DMS153 (cell line): ENCODE results near the gene KRTAP12-1.
"Not testable (repeated sequence)": the region's sequence is repeated elsewhere in the genome, so short reads cannot be mapped to it uniquely, and the experiment has no call there.

ENCODE experiments used
- DNase-seq: peaks from one replicate; lab custom pipeline; 2025; lab: John Stamatoyannopoulos, UW

KRTAP12-1 gene

GRCh38 chr21:44667612-44668011 is 14.4 kb downstream of the KRTAP12-1 start:
- DNase-seq = no peak

DNA sequence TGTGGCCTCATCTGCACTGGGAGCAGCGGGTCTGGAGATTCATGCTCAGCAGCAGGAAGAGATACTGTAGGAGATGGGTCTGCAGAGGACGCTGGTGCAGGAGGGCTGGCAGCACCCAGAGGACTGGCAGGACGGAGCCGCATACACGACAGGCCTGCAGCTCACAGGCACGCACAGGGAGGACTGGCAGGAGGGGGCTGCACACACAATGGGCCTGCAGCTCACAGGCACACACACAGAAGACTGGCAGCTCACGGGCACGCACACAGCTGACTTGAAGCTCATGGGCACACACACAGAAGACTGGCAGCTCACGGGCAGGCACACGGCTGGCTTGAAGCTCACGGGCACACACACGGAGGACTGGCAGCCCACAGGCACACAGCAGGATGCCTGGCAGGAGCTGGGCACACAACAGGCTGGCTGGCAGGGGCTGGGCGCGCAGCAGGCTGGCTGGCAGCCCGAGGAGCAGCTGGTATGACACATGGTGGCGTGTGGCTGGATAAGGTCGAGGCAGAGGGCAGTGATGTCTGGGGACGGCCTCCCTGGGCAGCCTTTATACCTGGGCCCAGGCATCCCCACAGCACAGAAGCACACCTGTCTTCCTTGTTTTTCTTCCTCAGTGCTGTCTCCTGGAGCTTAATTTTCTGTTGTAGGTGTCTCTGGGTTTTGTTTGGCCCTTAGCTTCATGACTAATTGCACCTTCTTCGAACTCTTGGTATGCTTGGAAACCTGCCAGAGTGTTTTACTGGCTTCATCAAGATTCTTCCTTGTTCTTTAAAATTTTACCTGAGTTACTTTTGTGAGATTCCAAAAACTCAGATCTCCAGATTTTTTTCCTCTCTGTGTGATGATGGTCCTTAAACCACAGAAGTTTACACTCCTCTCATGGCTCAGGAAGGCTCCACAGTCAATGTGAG is 15.3 kb downstream of the KRTAP12-1 start, which contains the start of gene KRTAP12-2:
KRTAP12-2 (minus strand) TSS at position 527 of the 920 bp plus-strand sequence; CDS start at position 486, 41 bp downstream.
- no peak for DNase-seq

DNA sequence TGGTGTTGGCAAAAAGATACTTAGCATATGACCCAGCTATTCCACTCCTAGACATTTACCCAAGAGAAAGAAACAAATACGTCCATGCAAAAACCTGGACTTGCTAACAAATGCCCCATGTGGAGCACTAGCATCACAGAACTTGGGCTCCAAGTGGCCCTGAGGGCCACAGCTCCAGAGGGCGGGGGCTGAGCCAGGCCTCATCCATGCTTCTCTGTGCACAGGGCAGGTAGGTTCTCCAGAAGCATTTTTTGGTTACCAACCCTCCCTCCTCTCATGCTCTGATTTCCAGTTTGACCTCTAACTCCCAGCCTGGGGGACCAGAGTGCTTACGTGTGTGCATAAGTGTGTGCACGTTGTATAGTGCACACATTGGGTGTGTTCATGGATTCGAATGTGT is 17.3 kb downstream of the KRTAP12-1 start:
- no peak for DNase-seq

DNA sequence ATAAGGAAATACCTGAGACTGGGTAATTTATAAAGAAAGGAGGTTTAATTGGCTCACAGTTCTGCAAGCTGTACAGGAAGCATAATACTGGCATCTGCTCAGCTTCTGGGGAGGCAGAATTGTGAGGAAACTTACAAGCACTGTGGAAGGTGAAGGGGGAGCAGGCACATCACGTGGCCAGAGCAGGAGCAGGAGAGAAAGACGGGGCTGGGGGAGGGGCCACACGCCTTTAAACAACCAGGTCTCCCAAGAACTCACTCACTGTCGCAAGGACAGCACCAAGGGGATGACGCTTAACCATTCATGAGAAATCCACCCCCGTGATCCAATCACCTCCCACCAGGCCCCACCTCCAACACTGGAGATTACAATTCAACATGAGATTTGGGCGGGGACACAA is 20.4 kb downstream of the KRTAP12-1 start:
- DNase-seq = not testable (repeated sequence)

GRCh38 chr21:44658913-44659595 is 22.9 kb downstream of the KRTAP12-1 start:
- DNase-seq = no peak

GRCh38 chr21:44658541-44658910 is 23.4 kb downstream of the KRTAP12-1 start:
- no peak for DNase-seq

DNA sequence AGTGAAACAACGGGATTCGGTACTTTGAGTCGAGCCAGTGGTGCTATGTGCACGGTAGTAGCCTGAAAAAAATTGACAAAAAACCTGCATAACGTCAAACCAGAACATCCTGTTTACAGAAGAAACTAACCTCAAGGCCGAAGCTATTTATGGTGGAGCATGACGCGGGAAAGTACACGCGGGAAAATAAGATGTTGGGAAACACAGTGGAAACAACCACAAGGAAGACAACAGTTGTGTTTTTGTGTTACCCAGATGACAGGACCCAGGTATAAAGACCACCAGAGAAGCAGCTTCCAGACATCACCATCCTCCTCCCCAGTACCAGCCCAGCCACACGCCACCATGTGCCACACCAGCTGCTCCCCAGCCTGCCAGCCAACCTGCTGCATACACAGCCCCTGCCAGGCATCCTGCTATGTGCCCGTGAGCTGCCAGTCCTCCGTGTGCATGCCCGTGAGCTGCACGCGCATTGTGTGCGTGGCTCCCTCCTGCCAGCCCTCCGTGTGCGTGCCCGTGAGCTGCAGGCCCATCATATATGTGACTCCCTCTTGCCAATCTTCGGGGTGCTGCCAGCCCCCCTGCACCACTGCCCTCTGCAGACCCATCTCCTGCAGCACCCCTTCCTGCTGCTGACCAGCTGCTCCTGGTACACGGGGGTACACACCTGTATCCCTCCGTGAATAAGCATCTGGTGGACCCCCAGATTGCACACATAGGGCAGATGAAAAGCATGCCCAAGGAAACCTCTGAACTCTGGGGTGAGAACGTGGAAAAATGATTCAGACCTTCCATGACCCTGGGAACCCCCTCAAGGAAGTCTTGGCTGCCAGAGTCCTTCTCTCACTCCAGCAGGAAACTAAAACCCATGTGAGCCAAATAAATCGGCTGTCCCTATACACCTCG is 24.1 kb downstream of the KRTAP12-1 start, which contains the start of gene KRTAP12-3:
KRTAP12-3 (plus strand) TSS at position 298 of the 906 bp plus-strand sequence; CDS start at position 346, 48 bp downstream.
- DNase-seq = no peak

GRCh38 chr21:44656868-44657267 is 25.1 kb downstream of the KRTAP12-1 start:
- DNase-seq = no peak

DNA sequence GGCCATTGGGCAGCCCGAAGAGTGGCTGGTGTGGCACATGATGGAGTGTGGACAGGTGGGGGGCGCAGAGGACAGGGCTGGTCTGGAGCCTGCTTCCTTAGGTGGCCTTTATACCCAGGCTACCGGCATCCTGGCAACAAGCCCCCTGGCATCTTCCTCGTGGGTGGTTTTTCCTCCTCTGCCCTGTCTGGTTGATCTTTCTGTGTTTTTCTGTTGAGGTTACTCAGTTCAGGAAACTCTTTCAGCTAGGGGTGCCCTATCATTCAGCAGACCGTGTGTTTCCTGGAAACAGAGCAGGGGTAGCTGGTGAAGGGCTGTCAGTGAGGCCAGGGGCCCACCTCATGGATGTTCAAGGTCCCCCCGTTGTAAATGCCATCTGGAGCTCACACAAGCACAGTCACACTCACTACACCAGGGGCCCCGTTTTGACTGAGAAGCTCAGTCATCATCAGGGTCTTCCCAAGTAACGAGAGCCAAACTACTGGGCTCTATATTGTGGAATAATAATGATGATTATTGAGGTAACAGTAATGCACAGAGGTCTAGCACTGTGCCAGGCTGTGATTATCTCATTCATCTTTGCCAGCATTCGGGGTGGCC is 27.3 kb downstream of the KRTAP12-1 start, which contains the start of gene KRTAP12-4:
KRTAP12-4 (minus strand) TSS at position 84 of the 600 bp plus-strand sequence; CDS start at position 39, 45 bp downstream.
- DNase-seq = no peak

DNA sequence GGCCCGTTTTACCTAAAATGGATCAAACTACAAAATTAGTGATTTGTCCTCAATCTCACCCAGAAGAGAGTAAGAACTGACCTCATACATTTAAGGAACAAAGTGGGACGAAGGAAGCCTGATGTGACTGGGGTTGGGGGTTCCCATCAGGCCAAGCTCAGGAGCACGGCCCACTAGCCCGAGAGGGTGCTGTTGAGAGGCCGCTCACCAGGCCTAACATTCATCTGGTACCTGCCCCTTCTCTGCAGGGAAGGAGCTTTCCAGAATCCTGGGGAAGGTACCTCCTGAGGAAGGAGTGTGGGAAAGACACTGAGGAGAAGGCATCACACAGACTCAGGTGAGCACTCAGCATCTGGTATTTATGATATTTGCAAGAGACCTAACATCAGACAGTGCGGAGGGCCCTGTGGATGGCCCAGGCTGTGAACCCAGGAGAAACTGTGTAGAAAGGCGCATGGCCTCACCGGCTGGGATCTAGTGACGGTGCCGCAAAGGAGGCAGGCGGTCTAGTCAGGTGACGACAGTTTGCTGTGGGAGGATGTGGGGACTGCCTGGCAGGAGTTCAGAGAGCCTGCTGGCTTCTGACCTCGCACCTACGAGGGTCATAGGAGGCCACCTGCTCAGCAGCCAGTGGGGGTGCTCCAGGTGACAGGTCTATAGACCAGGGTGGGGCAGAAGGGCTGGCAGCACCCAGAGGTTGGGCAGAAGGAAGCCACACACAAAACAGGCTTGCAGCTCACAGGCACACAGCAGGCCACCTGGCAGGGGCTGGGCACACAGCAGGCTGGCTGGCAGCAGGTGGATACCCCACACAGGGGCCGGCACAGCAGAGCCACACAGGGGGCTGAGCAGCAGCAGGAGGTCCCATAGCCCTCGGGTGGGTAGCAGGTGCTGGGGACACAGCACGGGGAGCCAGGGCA is 28.0 kb downstream of the KRTAP12-1 start:
- no peak for DNase-seq

DNA sequence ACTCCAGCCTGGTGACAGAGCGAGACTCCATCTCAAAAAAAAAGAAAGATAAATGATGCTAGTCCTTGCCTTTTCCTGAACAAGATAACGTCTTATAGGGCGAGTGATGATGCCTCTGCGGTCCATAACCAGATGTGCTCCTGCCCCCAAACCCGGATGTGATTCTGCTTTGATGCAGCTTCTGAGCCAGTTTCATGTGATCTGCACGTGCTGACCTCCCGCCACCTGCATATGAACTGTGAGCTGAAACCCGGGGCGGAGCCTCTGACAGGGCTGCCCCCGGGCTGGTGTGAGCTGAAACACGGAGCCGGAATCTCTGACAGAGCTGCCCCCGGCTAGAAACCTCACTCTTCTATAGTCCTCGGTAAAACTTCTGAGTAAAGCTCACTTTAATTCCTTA is 28.8 kb downstream of the KRTAP12-1 start:
- no peak for DNase-seq

DNA sequence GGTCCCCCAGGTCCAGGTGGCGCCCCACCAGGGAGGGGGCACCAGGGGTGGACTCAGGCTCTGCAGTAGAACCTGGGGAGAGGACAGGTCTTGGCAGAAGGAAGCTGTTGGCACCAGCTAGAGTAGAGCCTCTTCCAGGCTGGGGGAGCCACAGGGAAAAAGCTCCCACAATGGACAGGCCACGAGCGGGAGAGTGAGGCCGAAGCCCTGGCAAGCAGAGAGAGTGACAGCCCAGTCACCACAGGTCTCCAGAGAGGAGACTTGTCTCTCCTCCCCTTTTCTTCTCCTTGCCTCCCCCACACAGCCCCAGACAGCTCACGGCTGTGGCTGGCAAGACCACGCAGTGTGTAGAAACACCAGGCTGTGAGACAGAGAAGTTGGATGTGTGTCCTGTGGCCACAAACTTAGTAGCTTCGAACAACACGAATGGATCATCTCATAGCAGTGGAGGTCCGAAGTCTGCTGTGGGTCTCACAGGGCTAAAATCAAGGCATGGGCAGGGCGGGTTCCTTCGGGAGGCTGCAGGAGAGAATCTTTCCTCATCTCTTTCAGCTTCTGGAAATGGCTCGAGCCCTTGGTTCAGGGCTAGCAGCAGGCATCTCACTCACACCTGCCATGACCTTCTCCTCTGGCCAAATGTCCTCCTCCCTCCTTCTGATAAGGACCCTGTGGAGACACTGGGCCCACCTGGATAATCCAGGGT is 30.8 kb downstream of the KRTAP12-1 start:
- DNase-seq = no peak

GRCh38 chr21:44650265-44650972 is 31.5 kb downstream of the KRTAP12-1 start:
- no peak for DNase-seq

- DNase-seq = no peak
Observed at GRCh38 chr21:44649521-44650100, 32.4 kb downstream of the KRTAP12-1 start.

- no peak for DNase-seq
Observed at GRCh38 chr21:44648557-44649311, 33.2 kb downstream of the KRTAP12-1 start.

- no peak for DNase-seq
Observed at GRCh38 chr21:44647222-44647552, 34.8 kb downstream of the KRTAP12-1 start.

DNA sequence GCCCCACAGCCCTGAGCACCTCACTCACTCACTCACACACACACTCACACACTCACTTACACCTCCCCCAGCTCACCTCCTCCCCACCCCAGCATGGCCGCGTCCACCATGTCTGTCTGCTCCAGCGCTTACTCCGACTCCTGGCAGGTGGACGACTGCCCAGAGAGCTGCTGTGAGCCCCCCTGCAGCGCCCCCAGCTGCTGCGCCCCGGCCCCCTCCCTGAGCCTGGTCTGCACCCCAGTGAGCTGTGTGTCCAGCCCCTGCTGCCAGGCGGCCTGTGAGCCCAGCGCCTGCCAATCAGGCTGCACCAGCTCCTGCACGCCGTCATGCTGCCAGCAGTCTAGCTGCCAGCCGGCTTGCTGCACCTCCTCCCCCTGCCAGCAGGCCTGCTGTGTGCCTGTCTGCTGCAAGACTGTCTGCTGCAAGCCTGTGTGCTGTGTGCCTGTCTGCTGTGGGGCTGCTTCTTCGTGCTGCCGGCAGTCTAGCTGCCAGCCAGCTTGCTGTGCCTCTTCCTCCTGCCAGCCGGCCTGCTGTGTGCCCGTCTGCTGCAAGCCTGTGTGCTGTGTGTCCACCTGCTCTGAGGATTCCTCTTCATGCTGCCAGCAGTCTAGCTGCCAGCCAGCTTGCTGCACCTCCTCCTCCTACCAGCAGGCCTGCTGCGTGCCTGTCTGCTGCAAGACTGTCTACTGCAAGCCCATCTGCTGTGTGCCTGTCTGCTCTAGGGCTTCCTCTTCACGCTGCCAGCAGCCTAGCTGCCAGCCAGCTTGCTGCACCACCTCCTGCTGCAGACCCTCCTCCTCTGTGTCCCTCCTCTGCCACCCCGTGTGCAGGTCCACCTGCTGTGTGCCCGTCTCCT is 35.4 kb downstream of the KRTAP12-1 start, which contains the start of gene KRTAP10-11:
KRTAP10-11 (plus strand) TSS at position 49 of the 856 bp plus-strand sequence; CDS start at position 94, 45 bp downstream.
- not testable (repeated sequence) for DNase-seq
